T-helper 2 cell treated with Interferon-gamma antibody and Interleukin-4, amounts not matched to agents 5 μg/mL and 100 μg/mL, for 36 hours (primary cell): ENCODE results near the gene SUMO3.

ENCODE experiments used
- DNase-seq: peaks from one replicate; pipeline ENCODE4 v3.0.0; 2021; ENCODE audit warnings: low spot score
- H3K27ac Mint-ChIP-seq: one replicate; pipeline ENCODE4 v1.8.0; 2021; ENCODE audit warnings: mild to moderate bottlenecking, mixed read lengths
- H3K27me3 Mint-ChIP-seq: one replicate; pipeline ENCODE4 v1.8.0; 2021; ENCODE audit warnings: low read depth, mixed read lengths
- H3K36me3 Mint-ChIP-seq: one replicate; pipeline ENCODE4 v1.8.0; 2021; ENCODE audit warnings: low read depth, mixed read lengths
- H3K4me1 Mint-ChIP-seq: one replicate; pipeline ENCODE4 v1.8.0; 2021; ENCODE audit warnings: low read depth, mixed read lengths
- H3K4me3 Mint-ChIP-seq: one replicate; pipeline ENCODE4 v1.8.0; 2022; ENCODE audit warnings: mild to moderate bottlenecking, moderate library complexity, mixed read lengths
- H3K9me3 Mint-ChIP-seq: one replicate; pipeline ENCODE4 v1.8.0; 2021; ENCODE audit warnings: mixed read lengths

The SUMO3 gene

DNA sequence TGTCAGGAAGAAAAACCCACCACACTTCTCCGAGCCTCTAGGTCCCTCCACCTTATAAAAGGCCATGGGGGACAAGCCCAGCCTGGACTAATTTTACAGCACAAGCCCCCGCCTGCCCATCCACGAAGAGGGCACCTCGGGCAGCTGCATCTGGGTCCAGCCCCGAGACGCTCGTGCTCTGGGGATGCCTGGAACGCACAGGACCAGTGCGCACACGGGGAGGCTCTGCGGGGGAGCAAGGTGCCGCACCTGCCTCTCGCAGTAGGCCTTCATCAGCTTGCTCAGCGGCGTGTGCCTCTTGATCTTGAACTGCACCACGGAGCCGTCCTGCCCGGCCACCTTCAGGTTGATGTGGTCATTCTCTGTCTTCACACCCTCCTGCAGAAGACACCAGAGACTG, 4.1 kb downstream of the SUMO3 start:
- Mint-ChIP-seq H3K27ac (no peak overlapping the region), H3K27me3 (no peaks in the 10 kb centered on the region), H3K36me3 (peaks cover 20% of the 10 kb centered on the region), H3K4me3 (no peak overlapping the region), H3K9me3 (no peaks in the 10 kb centered on the region), H3K4me1 (peaks cover 14% of the 10 kb centered on the region)
- DNase-seq: no peak

DNA sequence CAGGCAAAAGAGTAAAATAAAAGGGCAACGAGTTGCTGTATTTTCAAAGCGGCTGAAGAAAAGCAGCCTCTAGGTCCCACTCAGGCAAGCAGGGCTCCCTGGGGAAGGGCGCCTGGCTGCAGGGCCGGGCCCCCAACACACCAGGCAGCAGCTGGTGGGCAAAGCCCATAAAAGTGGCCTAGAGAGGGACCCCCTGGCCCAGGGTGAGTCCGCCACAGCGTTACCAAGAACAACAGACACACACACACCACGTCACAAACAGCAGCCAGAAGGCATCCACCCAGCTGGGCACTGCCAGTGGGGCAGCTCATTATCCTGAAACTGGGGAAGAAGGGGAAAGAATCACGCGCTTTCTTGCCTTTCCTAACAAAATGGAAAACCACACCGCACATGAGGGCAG, 4.7 kb downstream of the SUMO3 start:
- no peaks in the 10 kb centered on the region for H3K27me3 Mint-ChIP-seq
- H3K27ac Mint-ChIP-seq: no peak overlapping the region
- no peaks in the 10 kb centered on the region for H3K9me3 Mint-ChIP-seq
- H3K4me1 Mint-ChIP-seq: peaks cover 14% of the 10 kb centered on the region
- no peak for DNase-seq
- peaks cover 20% of the 10 kb centered on the region for H3K36me3 Mint-ChIP-seq
- H3K4me3 Mint-ChIP-seq: no peak overlapping the region

DNA sequence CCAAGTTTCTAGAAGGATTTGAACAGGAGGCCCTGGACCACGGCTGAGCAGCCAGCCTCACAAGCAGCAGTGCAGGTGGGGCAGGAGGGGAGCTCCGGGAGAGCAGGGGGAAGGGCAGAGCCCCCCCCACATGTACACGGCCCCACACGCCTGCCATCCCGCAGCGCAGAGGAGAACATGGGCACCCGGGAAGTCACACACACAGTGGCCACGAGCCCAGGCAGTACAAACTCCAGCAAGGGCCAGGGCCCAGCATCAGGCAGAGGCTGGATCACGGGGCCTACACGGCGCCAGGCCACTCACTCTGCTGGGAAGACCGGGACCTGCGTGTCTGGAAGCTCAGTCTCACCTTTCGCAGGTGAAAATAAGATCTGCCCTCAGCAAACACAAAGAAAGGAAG, 5.2 kb downstream of the SUMO3 start:
- Mint-ChIP-seq H3K27ac (peak overlapping the region; percentile 36), H3K36me3 (peaks cover 20% of the 10 kb centered on the region), H3K9me3 (no peaks in the 10 kb centered on the region), H3K27me3 (no peaks in the 10 kb centered on the region), H3K4me1 (peaks cover 14% of the 10 kb centered on the region), H3K4me3 (no peak overlapping the region)
- DNase-seq: no peak

DNA sequence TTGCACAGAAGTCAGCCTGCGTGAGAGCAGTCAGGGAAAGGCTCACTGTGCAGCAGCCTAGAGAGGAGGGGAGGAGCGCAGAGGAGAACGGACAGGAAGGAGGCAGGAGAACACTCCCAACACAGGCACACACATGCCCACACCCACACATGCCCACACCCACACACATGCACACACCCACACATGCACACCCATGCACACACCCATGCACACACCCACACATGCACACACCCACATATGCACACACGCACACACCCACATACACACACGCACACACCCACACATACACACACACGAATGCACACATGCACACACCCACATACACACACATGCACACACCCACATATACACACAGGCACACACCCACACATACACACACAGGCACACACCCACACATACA, 7.1 kb downstream of the SUMO3 start:
- DNase-seq: no peak
- H3K27ac Mint-ChIP-seq: no peak overlapping the region
- H3K4me3 Mint-ChIP-seq: no peak overlapping the region
- peaks cover 9% of the 10 kb centered on the region for H3K4me1 Mint-ChIP-seq
- no peaks in the 10 kb centered on the region for H3K9me3 Mint-ChIP-seq
- peaks cover 28% of the 10 kb centered on the region for H3K36me3 Mint-ChIP-seq
- no peaks in the 10 kb centered on the region for H3K27me3 Mint-ChIP-seq

DNA sequence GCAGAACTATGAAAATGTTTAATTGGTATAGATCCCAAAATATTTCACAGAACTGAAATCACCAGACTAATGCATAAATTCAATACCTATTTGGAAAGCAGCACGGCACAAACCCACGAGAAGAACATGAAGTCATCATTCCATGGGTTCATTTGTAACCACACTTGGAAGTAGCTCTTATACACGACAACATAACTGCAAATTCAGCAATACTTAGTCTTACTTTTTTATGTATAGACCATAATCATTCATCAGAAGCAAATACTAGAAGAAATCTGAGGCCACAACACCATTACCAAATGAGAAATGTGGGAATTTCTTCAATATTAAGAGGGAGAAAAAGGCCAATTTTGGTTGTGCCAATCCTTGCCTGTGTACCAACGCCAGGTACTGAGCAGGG, 12.0 kb downstream of the SUMO3 start:
- no peak overlapping the region for H3K4me3 Mint-ChIP-seq
- H3K9me3 Mint-ChIP-seq: no peaks in the 10 kb centered on the region
- peaks cover 19% of the 10 kb centered on the region for H3K4me1 Mint-ChIP-seq
- H3K27ac Mint-ChIP-seq: no peak overlapping the region
- peaks cover 53% of the 10 kb centered on the region for H3K36me3 Mint-ChIP-seq
- no peaks in the 10 kb centered on the region for H3K27me3 Mint-ChIP-seq
- no peak for DNase-seq

DNA sequence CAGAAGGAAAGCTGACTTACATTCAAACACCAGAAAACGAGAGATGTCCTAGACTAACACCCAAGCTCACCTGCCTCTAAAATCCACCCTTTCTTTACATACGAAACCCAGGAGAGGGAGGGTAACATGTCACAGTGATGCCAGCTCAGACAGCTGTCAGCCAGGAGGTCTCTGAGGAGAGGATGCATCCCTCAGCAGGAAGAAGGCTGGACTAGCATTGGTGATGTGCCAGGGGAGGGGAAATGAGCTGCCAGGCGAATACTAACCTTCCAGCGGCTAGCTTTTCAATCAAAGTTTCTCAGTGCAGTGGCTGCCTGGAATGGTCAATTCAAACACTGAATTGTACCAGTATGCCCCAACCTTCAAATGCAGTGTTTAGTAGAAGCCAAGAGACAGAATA, 12.6 kb downstream of the SUMO3 start:
- peaks cover 24% of the 10 kb centered on the region for H3K4me1 Mint-ChIP-seq
- peaks cover 52% of the 10 kb centered on the region for H3K36me3 Mint-ChIP-seq
- no peak overlapping the region for H3K27ac Mint-ChIP-seq

DNA sequence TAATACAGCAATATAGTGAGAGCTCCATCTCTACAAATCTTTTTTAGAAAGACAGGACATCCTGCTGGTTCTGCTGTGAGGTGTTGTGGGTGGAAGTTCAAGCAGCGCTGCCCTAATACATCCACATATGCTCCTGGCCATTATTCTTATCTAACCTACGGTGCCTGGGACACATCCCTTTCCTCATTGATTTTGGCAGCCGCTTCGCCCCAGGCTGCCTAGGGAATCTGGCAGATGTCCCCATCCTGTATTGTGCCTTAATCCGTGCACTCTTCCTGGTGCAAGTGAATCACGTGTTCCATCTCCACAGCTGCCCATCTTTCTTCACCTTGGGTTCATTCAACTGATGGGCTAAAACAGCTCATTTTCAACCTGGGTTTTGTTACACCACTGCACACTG, 13.1 kb downstream of the SUMO3 start:
- no peak overlapping the region for H3K27ac Mint-ChIP-seq
- peaks cover 51% of the 10 kb centered on the region for H3K36me3 Mint-ChIP-seq
- H3K9me3 Mint-ChIP-seq: no peaks in the 10 kb centered on the region
- H3K4me1 Mint-ChIP-seq: peaks cover 26% of the 10 kb centered on the region
- H3K27me3 Mint-ChIP-seq: no peaks in the 10 kb centered on the region
- no peak for DNase-seq
- H3K4me3 Mint-ChIP-seq: no peak overlapping the region

More for the DNA sequence above, 12.6 kb downstream of the SUMO3 start:
- no peak for DNase-seq
- H3K4me3 Mint-ChIP-seq: no peak overlapping the region
- no peaks in the 10 kb centered on the region for H3K9me3 Mint-ChIP-seq
- H3K27me3 Mint-ChIP-seq: no peaks in the 10 kb centered on the region

DNA sequence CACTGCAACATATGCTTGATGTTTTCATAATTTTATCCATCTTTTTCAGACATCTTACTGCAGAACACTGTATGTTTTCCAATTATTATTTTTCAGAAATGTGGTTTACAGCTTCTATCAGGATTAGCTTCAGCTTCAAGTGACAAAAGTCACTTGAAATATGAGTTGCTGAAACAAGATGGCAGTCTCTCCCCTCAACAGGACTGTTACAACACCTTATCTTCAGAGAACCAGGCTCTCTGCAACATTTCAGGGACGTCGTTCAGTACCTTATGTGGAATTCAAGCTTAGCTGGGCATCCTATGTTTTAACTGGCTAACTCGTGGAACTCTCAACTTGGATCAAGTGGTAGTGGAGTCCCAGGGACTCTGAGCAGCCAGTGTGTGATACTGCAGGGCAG, 14.2 kb downstream of the SUMO3 start:
- peak overlapping the region; percentile 33 for H3K4me3 Mint-ChIP-seq
- H3K27me3 Mint-ChIP-seq: no peaks in the 10 kb centered on the region
- no peaks in the 10 kb centered on the region for H3K9me3 Mint-ChIP-seq
- H3K36me3 Mint-ChIP-seq: peaks cover 50% of the 10 kb centered on the region
- peaks cover 31% of the 10 kb centered on the region for H3K4me1 Mint-ChIP-seq
- no peak for DNase-seq
- H3K27ac Mint-ChIP-seq: no peak overlapping the region

DNA sequence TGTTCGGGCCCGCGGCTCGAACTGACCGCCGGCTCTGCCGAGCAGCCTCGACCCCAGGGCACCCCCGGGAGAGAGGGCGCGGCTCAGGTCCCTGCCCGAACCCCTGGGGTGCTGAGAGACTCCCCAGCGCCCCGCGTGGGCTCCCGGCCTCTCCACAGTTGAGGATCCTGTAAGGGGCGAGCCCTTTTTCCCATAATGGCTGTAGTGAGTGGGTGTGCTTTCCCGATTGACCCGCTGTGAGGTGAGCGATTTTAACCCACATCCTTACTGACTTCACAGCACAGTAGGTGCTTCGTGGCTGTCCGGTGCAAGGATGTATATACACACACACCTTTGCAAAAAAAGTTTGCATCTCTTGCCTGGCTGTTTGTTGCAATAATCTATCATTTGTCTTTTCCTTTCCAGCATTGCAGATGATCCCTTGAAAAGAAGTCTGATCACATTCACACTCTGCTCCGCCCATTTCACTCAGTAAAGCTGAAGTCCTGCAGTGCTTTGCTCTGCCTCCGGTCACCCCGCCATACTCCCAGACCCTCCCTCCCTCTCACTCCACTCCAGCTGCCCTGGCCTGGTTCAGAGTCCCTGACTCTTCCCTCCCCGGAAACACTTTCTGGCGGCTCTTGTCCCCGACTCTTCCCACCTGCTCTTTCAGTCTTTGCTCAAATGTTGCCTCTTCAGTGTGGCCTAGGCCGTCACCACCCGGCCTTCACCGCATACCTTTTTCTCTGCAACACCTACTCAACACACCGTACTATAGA, 15.3 kb downstream of the SUMO3 start:
- Mint-ChIP-seq H3K36me3 (peaks cover 57% of the 10 kb centered on the region), H3K4me1 (peaks cover 33% of the 10 kb centered on the region), H3K27ac (peak overlapping the region; percentile 90), H3K4me3 (peak overlapping the region; percentile 89), H3K27me3 (no peaks in the 10 kb centered on the region), H3K9me3 (no peaks in the 10 kb centered on the region)
- no peak for DNase-seq

DNA sequence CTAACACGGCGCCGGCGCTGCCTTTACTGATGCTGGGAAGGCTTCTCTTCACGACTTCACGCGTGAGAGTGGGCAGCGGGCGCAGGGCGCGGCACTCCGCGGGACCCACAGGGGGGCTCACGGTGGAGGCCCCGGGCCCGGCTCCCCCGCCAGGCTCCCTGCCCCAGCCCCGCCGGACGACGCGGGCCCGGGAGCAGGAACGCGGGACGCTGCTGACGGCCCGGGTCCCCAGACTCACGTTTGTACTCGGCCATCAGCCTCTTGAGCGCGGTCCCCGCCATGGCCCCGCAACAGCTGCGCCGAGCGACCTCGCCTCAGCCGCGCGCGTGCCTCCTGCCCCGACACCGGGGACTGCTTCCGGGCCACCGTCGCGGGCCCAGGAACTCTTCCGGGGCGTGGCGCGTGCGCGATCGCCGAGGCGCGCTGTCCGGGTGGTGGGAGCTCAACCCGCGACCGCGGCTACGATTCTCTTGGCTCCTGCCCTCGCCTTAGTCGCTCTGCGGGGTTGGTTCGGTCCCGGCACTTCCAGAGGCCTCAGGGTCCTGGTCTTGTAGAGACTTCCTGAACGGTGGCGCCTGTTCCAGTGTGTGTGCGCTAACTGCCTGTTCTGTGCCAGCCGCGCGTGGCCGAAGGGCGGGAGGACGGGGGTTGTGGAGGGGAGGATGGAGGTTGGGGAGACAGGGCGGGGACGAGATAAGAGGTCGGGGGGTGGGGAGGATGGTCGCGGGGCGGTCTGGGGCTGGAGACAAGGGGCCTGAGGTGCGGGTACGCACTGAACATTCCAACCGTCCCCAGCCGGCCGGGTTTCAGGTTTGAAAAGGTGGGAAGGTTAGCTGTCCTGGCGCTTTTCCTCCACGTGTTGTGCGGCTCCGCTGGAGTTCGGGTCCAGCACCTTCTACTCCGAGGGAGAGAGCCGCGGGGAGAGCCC, 16.1 kb downstream of the SUMO3 start, which contains the start of gene UBE2G2:
Gene UBE2G2, minus strand, starts transcription at position 353 of the 928 bp plus-strand sequence. Its CDS starts 72 bp downstream, at position 281.
- no peaks in the 10 kb centered on the region for H3K9me3 Mint-ChIP-seq
- peaks cover 36% of the 10 kb centered on the region for H3K4me1 Mint-ChIP-seq
- peak within 1 kb of the TSS; percentile 100 for H3K4me3 Mint-ChIP-seq
- no peaks in the 10 kb centered on the region for H3K27me3 Mint-ChIP-seq
- H3K27ac Mint-ChIP-seq: peak within 1 kb of the TSS; percentile 90
- peak; percentile 89 for DNase-seq
- H3K36me3 Mint-ChIP-seq: peaks cover 54% of the 10 kb centered on the region

DNA sequence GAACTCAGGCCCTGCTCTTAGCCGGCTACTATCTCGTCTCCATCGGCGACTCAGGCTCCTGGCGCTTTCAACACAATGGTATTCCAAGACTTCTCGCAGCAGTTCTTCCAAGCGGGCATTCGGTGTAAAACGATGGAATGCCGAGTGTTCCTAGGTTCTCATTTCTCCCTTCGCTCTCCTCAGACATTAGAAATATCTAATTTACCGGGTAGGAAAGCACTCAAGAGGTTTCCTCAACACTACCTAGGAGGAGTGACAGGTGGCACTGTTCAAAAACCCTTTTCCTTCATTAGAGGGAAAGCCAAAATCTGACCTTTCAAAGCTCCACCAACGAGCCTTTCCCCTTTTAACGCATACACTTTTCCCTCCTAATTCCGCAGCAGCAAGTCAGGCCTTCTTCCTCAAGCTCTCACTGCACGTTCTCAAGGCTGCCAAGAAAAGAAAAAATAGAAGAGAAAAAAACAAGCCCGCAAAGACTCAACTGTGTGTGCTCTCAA, 16.8 kb downstream of the SUMO3 start:
- no peaks in the 10 kb centered on the region for H3K9me3 Mint-ChIP-seq
- peak overlapping the region; percentile 100 for H3K4me3 Mint-ChIP-seq
- no peaks in the 10 kb centered on the region for H3K27me3 Mint-ChIP-seq
- DNase-seq: no peak
- peaks cover 57% of the 10 kb centered on the region for H3K36me3 Mint-ChIP-seq
- H3K4me1 Mint-ChIP-seq: peaks cover 37% of the 10 kb centered on the region
- peak overlapping the region; percentile 89 for H3K27ac Mint-ChIP-seq

DNA sequence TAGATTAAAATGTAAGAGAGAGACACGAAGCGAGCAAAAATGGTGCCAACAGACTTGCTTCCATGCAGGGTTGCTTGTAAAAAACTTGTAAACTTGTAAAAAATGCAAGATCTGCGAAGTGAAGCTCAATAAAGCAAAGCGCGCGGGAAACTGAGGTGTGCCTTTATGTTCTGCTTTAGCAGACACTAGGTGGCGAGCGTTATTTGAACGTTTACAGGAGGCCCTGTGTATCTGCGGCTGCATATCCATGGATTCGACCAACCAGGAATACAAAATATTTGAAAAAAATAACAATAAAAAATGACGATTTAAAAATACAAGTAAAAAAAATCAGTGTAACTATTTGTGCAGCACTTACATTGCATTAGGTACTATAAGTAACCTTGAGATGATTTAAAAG, 17.8 kb downstream of the SUMO3 start:
- Mint-ChIP-seq H3K36me3 (peaks cover 50% of the 10 kb centered on the region), H3K4me1 (peaks cover 37% of the 10 kb centered on the region), H3K27me3 (no peaks in the 10 kb centered on the region), H3K27ac (no peak overlapping the region), H3K9me3 (no peaks in the 10 kb centered on the region), H3K4me3 (peak overlapping the region; percentile 100)
- no peak for DNase-seq

DNA sequence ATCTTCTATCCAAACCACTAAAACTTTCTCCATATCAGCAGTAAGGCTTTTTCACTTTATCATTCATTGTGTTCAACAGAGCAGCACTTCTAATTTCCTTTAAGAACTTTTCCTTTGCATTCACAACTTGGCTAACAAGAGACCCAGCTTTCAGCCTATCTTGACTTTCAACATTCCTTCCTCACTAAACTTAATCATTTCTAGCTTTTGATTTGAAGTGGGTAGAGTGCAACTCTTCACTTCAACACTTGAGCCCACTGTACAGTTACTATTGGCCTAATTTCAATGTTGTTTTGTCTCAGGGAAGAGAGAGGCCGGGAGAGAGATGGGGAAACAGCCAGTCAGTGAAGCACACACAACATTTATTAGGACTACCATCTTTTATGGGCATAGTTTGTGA, 18.2 kb downstream of the SUMO3 start:
- no peaks in the 10 kb centered on the region for H3K27me3 Mint-ChIP-seq
- no peak overlapping the region for H3K27ac Mint-ChIP-seq
- H3K4me3 Mint-ChIP-seq: peak overlapping the region; percentile 100
- H3K36me3 Mint-ChIP-seq: peaks cover 46% of the 10 kb centered on the region
- H3K9me3 Mint-ChIP-seq: no peaks in the 10 kb centered on the region
- no peak for DNase-seq
- peaks cover 37% of the 10 kb centered on the region for H3K4me1 Mint-ChIP-seq

DNA sequence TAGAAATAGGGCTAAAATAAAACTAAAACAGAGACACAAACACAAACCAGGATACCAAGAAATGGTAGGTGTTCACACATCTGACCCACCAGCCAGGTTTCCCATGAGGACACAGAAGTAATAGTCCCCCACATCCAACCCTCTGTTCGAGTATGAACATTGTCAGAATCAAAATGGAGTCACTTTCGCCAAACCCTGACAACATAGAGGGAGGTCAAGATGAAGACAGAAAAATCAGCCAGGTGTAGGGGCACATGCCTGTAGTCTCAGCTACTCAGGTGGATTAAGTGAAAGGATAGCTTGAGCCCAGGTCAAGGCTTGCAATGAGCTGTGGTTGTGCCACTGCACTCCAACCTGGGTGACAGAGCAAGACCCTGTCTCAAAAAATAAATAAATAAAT, 20.1 kb downstream of the SUMO3 start:
- H3K4me3 Mint-ChIP-seq: no peak overlapping the region
- peaks cover 31% of the 10 kb centered on the region for H3K36me3 Mint-ChIP-seq
- no peak for DNase-seq
- H3K27me3 Mint-ChIP-seq: no peaks in the 10 kb centered on the region
- H3K9me3 Mint-ChIP-seq: no peaks in the 10 kb centered on the region
- H3K4me1 Mint-ChIP-seq: peaks cover 38% of the 10 kb centered on the region
- H3K27ac Mint-ChIP-seq: no peak overlapping the region
